Cardiac muscle cell (in vitro differentiated cells and primary cell): ENCODE measurements around the gene MYMK. TPM values are rescaled to one million over a fixed set of nuclear protein-coding genes. Genes with fewer than 3 reads are reported as not detected.
A peak's percentile ranks its signal among the peaks of the same experiment; 100 is the strongest.

Source experiments
- DNase-seq, 2 donors: peaks; one replicate each; pipeline versions ENCODE4 v3.0.0 to v3.0.0-alpha.2; 2010 to 2017; ENCODE audit warnings: low read depth in 1 of 2, low spot score in 1 of 2
- H3K27ac ChIP-seq: fragments of 200-600 bp; sonication (generic); 2 replicates; pipeline ENCODE4 v1.5.1; 2016
- H3K27me3 ChIP-seq: fragments of 200-600 bp; sonication (generic); 2 replicates; pipeline ENCODE4 v1.6.0; 2016; ENCODE audit warnings: control low read depth
- H3K36me3 ChIP-seq: fragments of 200-600 bp; sonication (generic); 2 replicates; pipeline ENCODE4 v1.5.1; 2016; ENCODE audit warnings: control low read depth
- H3K4me1 ChIP-seq: fragments of 200-600 bp; sonication (generic); 2 replicates; pipeline ENCODE4 v1.8.1; 2017; ENCODE audit warnings: low read depth, mild to moderate bottlenecking, mixed run types
- H3K4me3 ChIP-seq: fragments of 200-600 bp; sonication (generic); 2 replicates; pipeline ENCODE4 v1.5.1; 2016; ENCODE audit warnings: mild to moderate bottlenecking
- H3K9me3 ChIP-seq: fragments of 200-600 bp; sonication (generic); 2 replicates; pipeline ENCODE4 v1.5.1; 2017; ENCODE audit warnings: low read depth, mild to moderate bottlenecking, control low read depth
- CTCF ChIP-seq: IDR thresholded peaks from 2 replicates; pipeline ENCODE4 v1.5.1; 2012; ENCODE audit warnings: low read depth, mild to moderate bottlenecking, low read length
- polyA plus RNA-seq: library from polyadenylated mRNA; unstranded; fragments of >200 nt; fragmentation: Nextera tagmentation; extraction: Ambion mirVana; gene quantifications from 2 replicates; pipeline ENCODE4 v1.2.1, GENCODE V29; 2016
- total RNA-seq: library from RNA; depleted of rRNA; stranded (reverse); fragments of >200 nt; gene quantifications from 2 replicates; pipeline ENCODE4 v1.2.3, GENCODE V29; 2016

MYMK gene
- total and polyA plus RNA-seq, 2 experiments from 2014 or later, result not detected

GRCh38 chr9:133560944-133561343 is 36.2 kb upstream of the MYMK start:
- H3K4me3 ChIP-seq, result no peak overlapping the region
- no peaks in the 10 kb centered on the region for H3K36me3 ChIP-seq
- no peak for TF ChIP-seq CTCF
- H3K27me3 ChIP-seq, result no peaks in the 10 kb centered on the region
- no peak for DNase-seq
- H3K27ac ChIP-seq, result no peak overlapping the region
- no peaks in the 10 kb centered on the region for H3K9me3 ChIP-seq
- H3K4me1 ChIP-seq, result peaks cover 63% of the 10 kb centered on the region

GRCh38 chr9:133560311-133560710 is 35.6 kb upstream of the MYMK start:
- DNase-seq, result peak in 1 of 2 donors; percentile 66
- no peaks in the 10 kb centered on the region for H3K9me3 ChIP-seq
- H3K4me1 ChIP-seq, result peaks cover 67% of the 10 kb centered on the region
- H3K36me3 ChIP-seq, result no peaks in the 10 kb centered on the region
- TF ChIP-seq CTCF, result no peak
- no peaks in the 10 kb centered on the region for H3K27me3 ChIP-seq
- peak overlapping the region; percentile 88 for H3K27ac ChIP-seq
- H3K4me3 ChIP-seq, result no peak overlapping the region

- H3K27ac ChIP-seq, result peak overlapping the region; percentile 88
- no peaks in the 10 kb centered on the region for H3K9me3 ChIP-seq
- no peaks in the 10 kb centered on the region for H3K27me3 ChIP-seq
- no peak for TF ChIP-seq CTCF
- H3K4me3 ChIP-seq, result no peak overlapping the region
- peak; percentile 80 to 85 for DNase-seq
- H3K36me3 ChIP-seq, result no peaks in the 10 kb centered on the region
- peaks cover 65% of the 10 kb centered on the region for H3K4me1 ChIP-seq
Measured at GRCh38 chr9:133558191-133559126, 33.7 kb upstream of the MYMK start.

- Histone ChIP-seq H3K4me1 (peaks cover 65% of the 10 kb centered on the region), H3K36me3 (no peaks in the 10 kb centered on the region), H3K4me3 (no peak overlapping the region), H3K27ac (peak overlapping the region; percentile 88), H3K27me3 (no peaks in the 10 kb centered on the region), H3K9me3 (no peaks in the 10 kb centered on the region)
- peak in 1 of 2 donors; percentile 79 for DNase-seq
- TF ChIP-seq CTCF, result no peak
Measured at GRCh38 chr9:133557581-133557980, 32.8 kb upstream of the MYMK start.

- peaks cover 70% of the 10 kb centered on the region for H3K4me1 ChIP-seq
- DNase-seq, result no peak
- peak overlapping the region; percentile 88 for H3K27ac ChIP-seq
- no peaks in the 10 kb centered on the region for H3K36me3 ChIP-seq
- TF ChIP-seq CTCF, result no peak
- H3K4me3 ChIP-seq, result no peak overlapping the region
- H3K27me3 ChIP-seq, result no peaks in the 10 kb centered on the region
- no peaks in the 10 kb centered on the region for H3K9me3 ChIP-seq
Measured at GRCh38 chr9:133556354-133556753, 31.6 kb upstream of the MYMK start.
